GM12872 (cell line): Measurements from ENCODE around the gene PRKCA.

Source experiments
- TF ChIP-seq, protein P1 (sequence below): IDR thresholded peaks from 3 replicates; pipeline ENCODE4 v1.5.1; 2011; ENCODE audit warnings: low read depth, mild to moderate bottlenecking, low read length, moderate library complexity; ENCODE audit not compliant: insufficient read depth

Gene PRKCA

GRCh38 chr17:66313995-66314659 is 11.7 kb downstream of the PRKCA start:
- TF ChIP-seq, protein P1, sequence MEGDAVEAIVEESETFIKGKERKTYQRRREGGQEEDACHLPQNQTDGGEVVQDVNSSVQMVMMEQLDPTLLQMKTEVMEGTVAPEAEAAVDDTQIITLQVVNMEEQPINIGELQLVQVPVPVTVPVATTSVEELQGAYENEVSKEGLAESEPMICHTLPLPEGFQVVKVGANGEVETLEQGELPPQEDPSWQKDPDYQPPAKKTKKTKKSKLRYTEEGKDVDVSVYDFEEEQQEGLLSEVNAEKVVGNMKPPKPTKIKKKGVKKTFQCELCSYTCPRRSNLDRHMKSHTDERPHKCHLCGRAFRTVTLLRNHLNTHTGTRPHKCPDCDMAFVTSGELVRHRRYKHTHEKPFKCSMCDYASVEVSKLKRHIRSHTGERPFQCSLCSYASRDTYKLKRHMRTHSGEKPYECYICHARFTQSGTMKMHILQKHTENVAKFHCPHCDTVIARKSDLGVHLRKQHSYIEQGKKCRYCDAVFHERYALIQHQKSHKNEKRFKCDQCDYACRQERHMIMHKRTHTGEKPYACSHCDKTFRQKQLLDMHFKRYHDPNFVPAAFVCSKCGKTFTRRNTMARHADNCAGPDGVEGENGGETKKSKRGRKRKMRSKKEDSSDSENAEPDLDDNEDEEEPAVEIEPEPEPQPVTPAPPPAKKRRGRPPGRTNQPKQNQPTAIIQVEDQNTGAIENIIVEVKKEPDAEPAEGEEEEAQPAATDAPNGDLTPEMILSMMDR, result no peak

DNA sequence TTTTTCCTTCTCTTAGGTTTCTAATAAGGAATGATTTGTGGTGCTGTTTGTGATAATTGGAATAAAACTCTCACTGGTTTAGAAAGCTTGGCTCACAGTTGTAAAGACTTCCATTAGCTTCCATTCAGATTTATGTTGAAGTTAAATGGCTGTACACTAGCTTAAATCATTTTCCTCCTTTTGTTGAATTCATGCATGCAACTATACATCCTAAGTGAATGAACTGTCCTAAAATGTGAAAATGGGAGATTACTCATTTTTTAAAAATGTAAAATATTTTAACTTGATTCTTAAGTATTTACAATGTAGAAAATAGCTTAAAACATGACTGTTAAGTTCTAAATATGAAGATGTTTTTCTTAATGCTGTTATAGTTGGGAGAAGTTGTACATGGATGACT is 15.2 kb downstream of the PRKCA start:
- TF ChIP-seq, protein P1, result no peak

- TF ChIP-seq, protein P1, result no peak
Measured at GRCh38 chr17:66319226-66319625, 16.8 kb downstream of the PRKCA start.

GRCh38 chr17:66322764-66323163 is 20.4 kb downstream of the PRKCA start:
- TF ChIP-seq, protein P1, result no peak

DNA sequence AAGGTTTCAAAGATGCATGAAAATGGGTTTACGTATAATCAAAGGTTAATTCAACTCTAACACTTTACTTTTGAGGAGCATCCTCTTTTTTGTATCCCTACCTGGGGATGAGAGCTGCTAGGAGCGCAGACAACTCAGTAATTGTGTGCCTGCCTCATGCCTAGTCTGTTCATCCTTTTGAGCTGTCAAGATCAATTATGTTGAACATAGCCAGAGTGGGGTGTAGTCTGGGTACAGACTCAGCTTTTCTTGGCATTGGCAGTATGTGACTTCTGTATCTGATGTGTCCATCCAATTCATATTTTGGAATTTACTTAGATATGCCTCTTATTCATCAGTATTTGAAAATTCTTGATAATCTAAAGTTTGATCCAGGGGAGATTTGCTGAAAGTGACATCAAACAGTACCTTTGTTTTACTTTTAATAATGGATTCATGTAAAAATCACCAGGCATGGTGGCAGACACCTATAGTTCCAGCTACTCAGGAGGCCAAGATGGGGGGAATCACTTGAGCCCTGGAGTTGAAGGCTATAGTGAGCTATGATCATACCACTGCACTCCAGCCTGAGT is 24.1 kb downstream of the PRKCA start:
- TF ChIP-seq, protein P1, result no peak

DNA sequence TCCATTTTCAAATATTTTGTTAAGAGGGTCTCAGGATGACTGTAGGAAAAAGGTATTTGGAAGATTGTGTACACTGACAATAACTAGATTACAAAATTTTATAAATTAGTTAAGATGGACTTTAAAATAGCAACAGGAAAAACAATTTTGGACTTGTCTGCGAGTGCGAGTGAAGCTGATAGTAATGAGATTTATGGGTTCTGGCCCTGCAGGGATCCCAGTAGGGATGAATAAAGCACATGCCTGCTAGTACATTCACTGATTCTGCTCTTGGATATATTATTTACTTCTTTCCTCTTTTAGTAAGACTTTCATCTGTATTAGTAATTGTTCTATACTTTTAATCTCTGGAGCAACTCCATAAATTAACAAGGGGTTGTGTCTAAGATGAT is 28.2 kb downstream of the PRKCA start:
- TF ChIP-seq, protein P1, result no peak

- TF ChIP-seq, protein P1, result no peak
Measured at GRCh38 chr17:66331038-66331816, 28.8 kb downstream of the PRKCA start.
